ENCODE data around the gene KLHL30. TPM values are rescaled to one million over a fixed set of nuclear protein-coding genes. Genes with fewer than 3 reads are reported as not detected.

Gene KLHL30
- total RNA-seq, 2 experiments from 2014 or later: not detected

GRCh38 chr2:238129166-238130010 is 9.1 kb upstream of the KLHL30 start:
- POLR2A ChIA-PET: no interaction called here
- CTCF ChIA-PET: no interaction called here

DNA sequence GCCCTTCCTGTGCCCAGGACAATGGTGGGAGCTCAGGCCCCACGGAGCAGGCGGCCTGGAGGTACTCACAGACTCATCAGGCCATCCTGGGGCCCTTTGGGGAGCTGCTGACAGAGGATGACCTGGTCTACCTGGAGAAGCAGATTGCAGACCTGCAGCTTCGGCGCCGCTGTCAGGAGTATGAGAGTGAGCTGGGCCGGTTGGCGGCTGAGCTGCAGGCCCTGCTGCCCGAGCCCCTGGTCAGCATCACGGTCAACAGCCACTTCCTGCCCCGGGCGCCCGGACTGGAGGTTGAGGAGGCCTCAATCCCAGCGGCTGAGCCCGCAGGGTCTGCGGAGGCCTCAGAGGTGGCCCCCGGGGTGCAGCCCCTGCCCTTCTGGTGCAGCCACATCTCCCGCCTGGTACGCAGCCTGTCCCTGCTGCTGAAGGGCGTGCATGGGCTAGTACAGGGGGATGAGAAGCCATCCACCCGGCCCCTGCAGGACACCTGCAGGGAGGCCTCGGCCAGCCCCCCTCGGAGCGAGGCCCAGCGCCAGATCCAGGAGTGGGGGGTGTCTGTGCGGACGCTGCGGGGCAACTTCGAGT is 8.3 kb upstream of the KLHL30 start:
- CTCF ChIA-PET: no interaction called here
- POLR2A ChIA-PET: no interaction called here

GRCh38 chr2:238130696-238131628 is 7.5 kb upstream of the KLHL30 start:
- POLR2A ChIA-PET: no interaction called here
- CTCF ChIA-PET: no interaction called here

DNA sequence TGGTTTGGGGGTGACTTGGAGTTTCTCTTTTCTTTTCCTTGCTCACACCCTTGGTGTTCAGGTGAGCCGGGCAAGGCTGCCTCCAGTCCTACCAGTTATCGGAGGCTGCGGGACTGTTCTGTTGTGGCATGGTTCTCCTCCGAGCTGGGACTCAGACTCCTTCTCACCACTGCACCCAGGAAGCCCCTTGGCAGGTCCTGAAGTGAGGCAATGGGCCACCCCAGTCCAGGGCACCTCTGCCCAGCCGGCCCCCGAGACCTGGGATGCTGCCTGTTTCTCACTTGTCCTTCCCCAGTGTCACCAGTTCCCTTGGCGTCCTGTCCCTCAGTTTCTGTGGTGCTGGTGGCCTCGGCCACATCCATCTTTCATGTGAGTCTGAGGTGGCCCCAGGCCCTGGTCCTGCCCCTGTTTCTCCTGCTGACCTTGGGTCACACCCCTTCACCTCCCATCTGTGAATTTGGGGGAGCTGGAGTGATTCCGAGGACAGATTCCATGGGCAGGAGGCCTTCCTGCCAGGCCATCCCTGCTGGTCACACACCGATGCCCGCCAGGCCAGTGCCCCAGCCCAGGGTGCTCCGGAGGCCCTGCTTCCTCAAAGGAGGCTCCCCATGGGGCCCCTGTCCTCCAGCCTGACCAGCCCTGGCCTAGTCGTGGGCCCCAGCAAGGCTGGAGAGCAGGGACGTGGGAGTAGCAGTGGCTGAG is 6.6 kb upstream of the KLHL30 start:
- CTCF ChIA-PET: no interaction called here
- POLR2A ChIA-PET: no interaction called here

- ChIA-PET POLR2A (no interaction called here), CTCF (no interaction called here)
Observed at GRCh38 chr2:238132463-238133450, 5.7 kb upstream of the KLHL30 start.

DNA sequence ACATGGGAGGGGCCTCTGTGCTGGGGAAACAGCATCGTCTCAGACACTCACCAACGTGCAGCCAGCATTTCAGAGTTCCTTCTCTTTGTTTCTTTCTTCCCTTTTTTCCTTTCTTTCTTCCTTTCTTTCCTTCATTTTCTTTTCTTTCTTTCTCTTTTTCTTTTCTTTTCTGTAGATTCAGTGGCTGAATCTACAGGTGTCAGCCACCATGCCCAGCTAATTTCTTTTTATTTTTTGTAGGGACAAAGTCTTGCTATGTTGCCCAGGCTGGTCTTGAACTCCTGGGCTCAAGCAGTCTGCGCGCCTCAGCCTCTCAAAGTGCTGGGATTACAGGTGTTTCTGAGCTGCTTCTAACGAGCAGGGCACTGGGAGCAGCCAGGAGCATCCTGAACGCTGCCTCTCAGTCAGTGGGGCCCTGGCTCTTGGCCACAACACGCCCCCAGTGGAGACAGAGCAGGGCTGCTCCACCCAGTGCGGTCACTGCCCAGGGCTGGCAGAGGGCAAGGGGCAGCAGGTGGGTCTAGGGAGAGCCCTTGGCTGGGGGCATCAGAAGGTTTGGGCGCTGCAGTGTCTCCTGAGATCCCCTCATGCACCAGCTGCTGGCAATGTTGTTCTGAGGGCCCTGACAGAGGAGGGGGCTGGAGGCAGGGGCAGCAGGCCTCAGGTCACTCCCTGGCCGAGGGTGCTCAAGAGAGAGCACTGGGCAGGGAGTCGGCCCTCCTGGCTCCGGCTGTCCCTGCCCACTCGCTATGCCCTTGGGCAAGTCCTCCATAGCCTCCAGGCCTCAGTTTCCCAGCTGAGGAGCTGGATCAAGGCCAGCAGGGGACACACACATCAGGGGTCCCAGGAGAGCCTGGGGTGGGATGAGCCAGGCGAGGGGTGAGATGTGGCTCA is 4.7 kb upstream of the KLHL30 start:
- ChIA-PET CTCF (no interaction called here), POLR2A (no interaction called here)

DNA sequence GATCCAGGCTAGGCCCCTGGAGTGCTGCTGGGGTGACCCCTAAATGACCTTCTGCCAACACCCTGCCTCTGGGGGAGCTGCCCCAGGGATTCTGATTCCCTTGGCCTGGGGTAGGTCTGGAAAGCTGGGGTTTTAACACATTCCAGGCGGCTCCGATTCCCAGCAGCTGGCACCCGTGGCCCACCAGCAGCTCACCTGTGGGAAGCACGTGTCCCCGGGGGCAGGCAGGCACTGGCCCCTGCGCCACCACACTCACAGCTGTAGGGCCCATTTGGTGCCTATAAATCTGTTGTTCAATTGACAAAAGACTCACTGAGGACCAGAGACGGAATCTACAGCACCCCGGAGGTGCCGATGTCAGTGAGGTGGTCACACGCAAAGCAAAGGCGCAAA is 4.1 kb upstream of the KLHL30 start:
- POLR2A ChIA-PET: no interaction called here
- CTCF ChIA-PET: no interaction called here

DNA sequence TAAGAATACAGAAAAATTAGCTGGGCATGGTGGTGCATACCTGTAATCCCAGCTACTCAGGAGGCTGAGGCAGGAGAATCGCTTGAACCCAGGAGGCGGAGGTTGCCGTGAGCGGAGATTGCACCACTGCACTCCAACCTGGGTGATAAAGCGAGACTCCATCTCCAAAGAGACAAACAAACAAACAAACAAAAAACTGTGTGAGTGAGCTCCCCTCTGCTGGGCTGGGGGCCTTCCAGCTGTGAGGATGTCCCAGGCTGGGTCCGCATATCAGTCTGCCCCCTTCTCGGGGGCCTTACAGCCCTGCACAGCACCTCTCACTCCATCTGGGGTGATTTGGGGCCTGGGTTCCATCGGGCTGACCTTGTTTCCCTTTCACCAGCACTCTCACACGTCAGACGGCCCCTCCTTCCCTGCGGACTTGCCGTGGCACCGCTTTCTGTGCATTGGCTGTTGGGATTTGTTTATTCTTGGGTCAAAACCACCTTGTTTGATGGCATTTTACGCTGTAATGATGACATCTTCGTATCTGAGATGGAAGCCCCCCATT is 2.8 kb upstream of the KLHL30 start:
- POLR2A ChIA-PET: no interaction called here
- CTCF ChIA-PET: no interaction called here

DNA sequence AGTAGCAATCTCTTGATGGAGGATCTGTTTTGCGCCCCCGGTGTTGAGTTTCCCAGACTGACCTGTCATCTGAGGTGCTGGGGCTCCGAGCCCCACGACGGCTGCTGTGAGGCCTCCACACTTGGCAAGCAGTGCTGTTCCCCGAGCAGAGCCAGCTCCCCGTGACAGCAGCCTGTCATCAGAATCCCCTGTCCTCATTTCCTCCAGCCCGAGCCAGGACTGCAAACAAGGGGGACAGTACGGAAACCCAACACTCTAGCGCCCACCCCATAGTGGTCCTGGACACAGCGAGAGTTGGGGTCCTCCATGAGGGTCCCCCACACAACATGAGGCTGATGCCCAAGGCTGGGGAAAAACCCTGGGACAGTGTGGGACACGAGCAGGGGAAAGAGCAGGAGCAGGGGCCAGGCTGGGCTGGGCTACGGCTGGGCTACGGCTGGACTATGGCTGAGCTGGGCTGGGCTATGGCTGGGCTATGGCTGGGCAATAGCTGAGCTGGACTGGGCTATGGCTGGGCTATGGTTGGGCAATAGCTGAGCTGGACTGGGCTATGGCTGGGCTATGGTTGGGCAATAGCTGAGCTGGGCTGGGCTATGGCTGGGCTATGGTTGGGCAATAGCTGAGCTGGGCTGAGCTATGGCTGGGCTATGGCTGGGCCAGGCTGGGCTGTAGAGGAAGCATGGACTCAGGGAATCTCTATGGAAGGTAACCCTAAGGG is 1.5 kb upstream of the KLHL30 start:
- POLR2A ChIA-PET: no interaction called here
- CTCF ChIA-PET: interaction anchor here (0.6 kb wide), 1 partner anchor 143 kb away, joined by 3 read pairs; no protein-coding TSS in a partner anchor

DNA sequence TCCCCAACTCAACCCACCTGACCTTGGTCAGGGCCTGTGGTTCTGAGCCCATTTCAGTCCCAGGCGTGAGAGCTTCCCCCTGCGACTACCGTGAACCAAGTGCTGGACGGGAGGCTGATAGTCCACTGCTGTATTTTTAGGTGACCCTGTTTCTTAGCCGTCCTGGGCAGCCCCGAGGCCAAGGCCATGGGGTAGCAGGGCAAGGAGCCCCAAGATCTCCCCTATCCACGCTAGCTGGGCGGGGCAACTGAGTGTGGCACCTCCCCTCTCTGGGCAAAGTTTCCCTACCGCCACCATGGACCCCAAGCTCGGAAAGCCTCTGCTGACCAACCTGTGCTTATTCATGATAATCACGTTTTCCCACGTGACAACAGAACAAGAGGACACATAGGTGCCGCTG is 583 bp upstream of the KLHL30 start:
- ChIA-PET CTCF (interaction anchor here (0.8 kb wide), 1 partner anchor 168 kb away, joined by 3 read pairs; no protein-coding TSS in a partner anchor), POLR2A (no interaction called here)

- ChIA-PET POLR2A (no interaction called here), CTCF (interaction anchor here (0.7 to 1.4 kb wide), 3 partner anchors 28 to 160 kb away, joined by 3 to 4 read pairs (median 3); no protein-coding TSS in a partner anchor)
Observed at GRCh38 chr2:238139196-238140039, 950 bp downstream of the KLHL30 start.

GRCh38 chr2:238140040-238140439 is 1.6 kb downstream of the KLHL30 start:
- CTCF ChIA-PET: interaction anchor here (1.4 kb wide), 1 partner anchor 161 kb away, joined by 3 read pairs; no protein-coding TSS in a partner anchor
- POLR2A ChIA-PET: no interaction called here

DNA sequence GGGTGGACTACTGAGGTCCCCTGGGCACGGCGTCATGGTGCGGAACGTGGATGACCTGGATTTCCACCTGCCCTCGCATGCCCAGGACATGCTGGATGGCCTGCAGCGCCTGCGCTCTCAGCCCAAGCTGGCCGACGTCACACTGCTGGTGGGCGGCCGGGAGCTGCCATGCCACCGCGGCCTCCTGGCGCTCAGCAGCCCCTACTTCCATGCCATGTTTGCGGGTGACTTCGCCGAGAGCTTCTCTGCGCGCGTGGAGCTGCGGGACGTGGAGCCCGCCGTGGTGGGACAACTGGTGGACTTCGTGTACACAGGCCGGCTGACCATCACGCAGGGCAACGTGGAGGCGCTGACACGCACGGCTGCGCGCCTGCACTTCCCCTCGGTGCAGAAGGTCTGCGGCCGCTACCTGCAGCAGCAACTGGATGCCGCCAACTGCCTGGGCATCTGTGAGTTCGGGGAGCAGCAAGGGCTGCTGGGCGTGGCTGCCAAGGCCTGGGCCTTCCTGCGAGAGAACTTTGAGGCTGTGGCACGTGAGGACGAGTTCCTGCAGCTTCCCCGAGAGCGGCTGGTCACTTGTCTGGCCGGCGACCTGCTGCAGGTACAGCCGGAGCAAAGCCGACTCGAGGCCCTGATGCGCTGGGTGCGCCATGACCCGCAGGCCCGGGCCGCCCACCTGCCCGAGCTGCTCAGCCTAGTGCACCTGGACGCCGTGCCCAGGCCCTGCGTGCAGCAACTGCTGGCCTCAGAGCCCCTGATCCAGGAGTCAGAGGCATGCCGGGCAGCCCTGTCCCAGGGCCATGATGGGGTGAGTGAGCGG is 2.5 kb downstream of the KLHL30 start:
- CTCF ChIA-PET: interaction anchor here (1.4 kb wide), 1 partner anchor 162 kb away, joined by 3 read pairs; no protein-coding TSS in a partner anchor

DNA sequence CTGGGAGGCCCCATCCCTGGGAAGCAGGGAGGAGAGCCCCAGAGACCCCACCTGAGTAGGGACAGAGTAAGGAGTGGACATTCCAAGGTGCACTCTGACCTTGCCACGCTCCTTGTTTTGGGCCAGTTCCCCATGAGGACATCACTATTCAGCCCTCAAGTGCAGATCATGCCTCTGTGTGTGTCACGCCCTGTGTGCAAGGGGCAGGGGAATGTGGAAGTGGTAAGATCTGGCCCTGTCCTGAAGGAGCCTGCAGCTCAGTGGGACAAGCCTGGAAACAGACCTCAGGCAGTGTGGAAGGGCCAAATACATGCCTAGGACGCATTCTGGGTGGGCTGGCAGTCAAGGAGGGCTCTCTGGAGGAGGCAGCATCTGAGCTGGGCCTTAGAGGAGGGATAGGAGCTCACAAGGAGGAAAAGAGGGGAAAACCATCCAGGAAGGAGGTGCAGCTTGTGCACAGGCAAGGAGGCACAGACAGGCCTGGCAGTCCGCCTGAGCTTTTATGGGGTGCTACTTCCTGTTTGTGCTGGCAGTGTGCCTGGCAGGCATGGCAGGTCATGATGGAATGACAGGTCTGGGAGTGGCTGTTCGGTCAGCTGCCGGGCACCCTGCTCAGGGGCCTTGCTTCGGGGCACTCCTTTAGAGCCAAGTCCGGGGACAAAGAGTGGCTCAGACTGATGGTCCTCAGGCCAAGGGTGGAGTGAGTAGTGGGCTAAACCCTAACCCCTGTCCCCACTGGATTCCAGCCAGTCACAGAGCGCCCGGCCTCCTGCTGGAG is 3.3 kb downstream of the KLHL30 start:
- ChIA-PET CTCF (no interaction called here), POLR2A (no interaction called here)

More for the DNA sequence above, 2.5 kb downstream of the KLHL30 start:
- POLR2A ChIA-PET: no interaction called here

All from activated CD8-positive, alpha-beta memory T cell treated with anti-CD3 and anti-CD28 coated beads for 36 hours (primary cell).